NCI-H82 (cell line): ENCODE data around the gene LSP1.

Source experiments
- DNase-seq: peaks from one replicate; lab custom pipeline; 2025; lab: John Stamatoyannopoulos, UW

LSP1 gene

DNA sequence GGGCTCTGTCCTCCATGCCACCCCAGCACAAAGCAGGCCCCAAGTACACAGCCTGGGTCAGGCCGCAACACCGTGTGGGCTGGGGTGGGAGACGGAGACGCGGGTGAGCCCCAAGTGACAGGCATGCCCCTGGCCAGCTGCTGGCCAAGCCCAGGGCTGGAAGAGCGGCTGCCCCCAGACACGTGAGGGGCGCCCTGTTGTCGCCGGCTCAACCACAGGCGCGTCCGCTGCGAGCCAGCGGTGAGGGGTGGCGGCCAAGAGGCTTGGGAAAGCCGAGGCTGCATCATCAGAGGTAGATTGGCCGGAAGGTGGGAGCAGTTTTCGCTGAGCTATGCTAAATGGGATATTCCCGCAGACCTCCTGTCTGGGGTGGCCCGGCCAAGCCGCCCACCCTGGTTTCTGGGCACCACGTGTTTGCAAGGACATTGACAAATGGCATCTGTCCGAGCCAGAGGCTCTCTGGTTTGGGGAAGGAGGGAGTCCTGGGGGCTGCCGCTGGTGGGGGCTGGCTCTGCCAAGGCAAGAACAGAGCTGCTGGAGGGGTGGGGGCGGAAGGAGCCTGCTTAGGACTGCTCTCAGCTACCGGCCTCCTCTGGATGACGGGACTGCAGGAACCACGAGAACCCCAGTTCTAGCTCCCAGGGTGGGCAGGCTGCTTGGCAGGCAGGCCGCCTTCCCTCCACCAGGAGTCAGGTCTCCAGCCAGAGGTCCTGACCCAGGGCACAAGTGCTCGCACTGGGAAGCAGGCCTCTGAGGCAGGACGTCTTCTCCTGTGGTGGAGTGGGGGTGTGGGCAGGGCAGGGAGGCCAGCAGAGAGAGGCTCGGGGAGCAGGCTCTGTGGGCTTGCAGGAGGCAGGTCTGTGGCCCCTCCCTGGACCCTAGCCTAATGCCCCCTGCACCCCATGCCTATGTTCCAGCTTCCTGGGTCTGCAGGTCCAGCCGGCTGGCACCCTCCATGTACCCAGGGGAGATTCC, 38.3 kb downstream of the LSP1 start:
- DNase-seq: no peak

- no peak for DNase-seq
Measured at GRCh38 chr11:1891831-1892115, 38.9 kb downstream of the LSP1 start, which contains the start of gene PRR33. Gene PRR33, minus strand, starts transcription at chr11:1891895. Its CDS starts 1,311 bp downstream, at chr11:1890584.

- no peak for DNase-seq
Measured at GRCh38 chr11:1892116-1892515, 39.2 kb downstream of the LSP1 start.

DNA sequence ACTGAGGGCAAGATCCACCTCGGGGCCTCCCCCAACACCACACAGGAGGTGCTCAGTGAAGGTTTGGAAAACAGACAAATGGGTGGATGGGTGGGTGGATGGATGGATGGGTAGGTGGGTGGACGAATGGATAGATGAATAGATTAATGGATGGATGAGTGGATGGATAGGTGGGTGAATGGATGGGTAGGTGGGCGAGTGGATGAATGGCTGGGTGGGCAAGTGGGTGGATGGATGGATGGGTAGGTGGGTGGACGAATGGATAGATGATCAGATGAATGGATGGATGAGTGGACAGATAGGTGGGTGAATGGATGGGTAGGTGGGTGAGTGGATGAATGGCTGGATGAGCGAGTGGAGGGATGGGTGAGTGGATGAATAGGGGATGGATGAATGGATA, 39.7 kb downstream of the LSP1 start:
- DNase-seq: no peak

- no peak for DNase-seq
Measured at GRCh38 chr11:1893581-1894359, 40.9 kb downstream of the LSP1 start.

DNA sequence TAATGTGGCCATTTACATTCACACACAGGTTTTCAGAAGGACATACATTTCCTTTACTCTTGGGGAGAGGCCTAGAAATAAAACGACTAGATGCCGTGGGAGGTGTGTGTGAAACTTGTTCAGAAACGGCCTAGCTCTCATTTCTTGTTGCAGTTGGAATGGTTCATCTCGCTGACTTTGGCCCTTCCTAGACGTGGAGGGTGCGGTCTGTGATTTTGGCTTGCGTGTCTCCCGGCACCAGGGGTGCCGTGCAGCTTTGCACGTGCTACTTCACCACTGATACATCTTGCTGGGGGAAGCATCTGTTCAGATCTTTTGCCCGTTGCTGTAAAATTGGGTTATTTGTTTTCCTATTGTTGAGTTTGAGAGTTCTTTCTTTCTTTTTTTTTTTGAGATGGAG, 41.9 kb downstream of the LSP1 start:
- DNase-seq: no peak

DNA sequence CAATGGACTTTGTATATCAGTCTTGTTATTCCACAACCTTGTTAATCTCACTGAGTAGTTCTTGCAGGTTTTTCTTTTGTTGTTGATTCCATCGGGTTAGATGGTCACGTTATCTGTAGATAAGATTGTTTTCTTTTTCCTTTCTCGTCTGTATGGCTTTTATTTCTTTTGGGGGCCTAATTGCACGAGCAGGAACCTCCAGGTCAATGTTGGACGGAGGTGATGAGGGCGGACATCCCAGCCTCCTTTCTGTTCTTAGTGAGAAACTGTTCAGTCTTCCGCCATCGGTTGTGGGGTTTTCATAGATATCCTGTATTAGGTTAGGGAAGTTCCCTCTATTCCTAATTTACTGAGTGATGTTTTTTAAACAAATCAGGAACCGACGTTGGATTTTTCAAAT, 43.6 kb downstream of the LSP1 start:
- DNase-seq: no peak

DNA sequence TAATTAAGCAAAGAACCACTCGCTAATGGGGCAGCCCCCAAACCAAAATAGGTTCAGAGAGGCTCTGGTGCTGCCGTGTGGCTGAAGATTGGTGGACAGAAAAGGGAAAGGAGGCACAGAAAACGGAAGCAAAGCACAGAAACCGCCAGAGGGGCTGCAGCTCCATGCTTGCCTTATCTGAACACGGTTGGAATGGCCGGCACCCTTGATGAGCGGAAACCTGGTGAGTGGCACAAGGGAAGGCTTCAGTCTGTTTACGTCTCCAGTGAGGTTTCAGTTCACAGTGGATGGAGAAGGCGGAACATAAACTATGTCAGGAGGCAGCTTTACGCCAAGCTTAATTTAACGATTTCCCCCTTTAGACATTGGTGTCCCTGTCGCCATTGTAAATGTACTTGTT, 44.0 kb downstream of the LSP1 start:
- DNase-seq: no peak

DNA sequence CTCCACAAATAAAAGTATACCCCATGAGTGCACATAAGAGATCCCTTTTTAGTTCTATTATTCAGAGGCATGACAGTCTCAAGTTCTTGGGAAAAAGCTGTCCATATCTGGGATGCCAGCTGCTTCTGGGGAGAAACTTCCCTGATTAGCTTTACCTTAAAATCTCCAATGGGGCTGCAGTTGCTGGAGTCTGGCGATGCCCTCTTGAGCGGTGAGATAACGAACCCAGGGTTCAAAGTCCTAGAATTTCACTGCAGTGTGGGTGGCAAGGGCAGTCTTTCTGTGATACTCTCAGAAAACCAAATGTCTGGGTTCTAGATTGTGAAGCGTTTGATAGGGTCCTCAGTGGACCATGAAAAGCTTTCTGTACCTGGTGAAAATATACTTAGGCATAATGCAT, 46.2 kb downstream of the LSP1 start:
- no peak for DNase-seq

GRCh38 chr11:1899686-1900085, 46.8 kb downstream of the LSP1 start:
- DNase-seq: no peak

GRCh38 chr11:1906181-1906580, 53.3 kb downstream of the LSP1 start:
- DNase-seq: no peak

DNA sequence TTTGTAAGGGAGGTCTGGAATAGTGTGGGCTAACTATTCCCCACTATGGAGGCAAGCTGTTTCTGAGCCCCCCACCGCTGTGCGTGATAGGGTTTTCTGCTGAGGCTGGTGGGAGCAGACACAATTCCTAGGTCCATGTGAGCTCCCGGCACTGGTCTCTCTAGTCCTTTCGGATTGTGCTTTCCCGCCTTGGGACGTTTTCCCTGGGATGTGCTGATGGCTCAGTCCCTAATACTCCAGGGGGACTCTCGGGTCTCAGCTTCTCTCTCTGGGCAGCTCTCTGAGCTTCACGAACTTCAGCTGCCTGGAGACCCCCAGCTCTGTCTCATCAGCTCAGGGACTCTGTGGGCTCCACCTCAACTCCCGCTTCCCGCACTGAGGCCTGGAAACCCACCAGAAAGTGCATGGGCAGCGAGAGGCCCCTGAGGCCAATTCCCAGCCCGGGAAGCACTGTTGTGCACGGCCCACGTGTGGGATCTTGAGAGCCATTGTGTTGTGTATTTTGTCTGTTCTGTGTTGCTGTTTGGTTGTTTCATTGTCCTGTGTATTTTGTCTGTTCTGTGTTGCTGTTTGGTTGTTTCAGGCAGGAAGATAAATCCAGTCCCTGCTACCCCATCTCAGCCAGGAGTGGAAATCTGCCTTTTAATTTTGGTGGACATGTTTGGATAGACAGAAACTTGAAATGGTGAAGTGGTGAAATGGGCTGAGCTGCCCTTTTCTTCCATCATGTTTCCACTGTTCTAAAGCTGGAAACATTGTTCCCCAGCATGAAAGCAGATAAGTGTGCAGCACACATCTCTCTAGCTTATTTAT, 53.9 kb downstream of the LSP1 start:
- DNase-seq: no peak

GRCh38 chr11:1908618-1909017, 55.7 kb downstream of the LSP1 start:
- DNase-seq: no peak

DNA sequence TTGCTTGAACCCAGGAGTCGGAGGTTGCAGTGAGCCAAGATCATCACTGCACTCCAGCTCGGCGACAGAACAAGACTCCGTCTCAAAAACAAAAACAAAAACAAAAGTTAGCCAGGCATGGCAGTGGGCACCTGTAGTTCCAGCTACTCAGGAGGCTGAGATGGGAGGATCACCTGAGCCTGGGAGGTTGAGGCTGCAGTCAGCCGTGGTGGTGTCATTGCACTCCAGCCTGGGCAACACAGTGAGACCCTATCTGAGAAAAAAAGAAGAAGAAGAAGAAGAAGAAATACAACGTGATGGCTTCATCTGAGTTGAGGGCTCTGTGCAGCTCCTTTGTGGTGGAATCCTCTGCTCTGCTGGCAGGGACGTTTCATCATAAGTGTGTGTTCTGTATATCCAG, 56.6 kb downstream of the LSP1 start:
- DNase-seq: no peak

DNA sequence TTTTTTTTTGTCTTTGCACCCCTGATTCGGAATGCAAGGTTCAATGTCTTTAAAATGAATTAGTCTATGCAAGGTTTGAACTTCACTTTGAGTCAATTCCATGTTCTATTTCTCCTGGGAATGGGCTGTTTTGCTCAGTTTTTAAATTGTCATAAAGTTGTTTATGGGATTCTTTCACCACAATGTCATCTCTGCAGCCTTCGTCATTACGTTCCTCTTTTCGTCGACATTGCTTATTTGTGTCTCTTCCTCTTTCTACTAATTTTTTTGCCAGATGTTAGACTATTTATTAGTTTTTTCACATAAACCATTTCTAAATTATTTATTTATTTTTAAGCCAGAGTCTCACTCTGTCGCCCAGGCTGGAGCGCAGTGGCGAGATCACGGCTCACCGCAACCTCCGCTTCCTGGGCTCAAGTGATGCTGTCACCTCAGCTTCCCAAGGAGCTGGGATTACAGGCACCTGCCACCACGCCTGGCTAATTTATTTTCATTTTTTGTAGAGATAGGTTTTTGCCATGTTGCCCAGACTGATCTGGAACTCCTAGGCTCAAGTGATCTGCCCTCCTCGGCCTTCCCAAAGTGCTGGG, 59.5 kb downstream of the LSP1 start:
- DNase-seq: no peak

GRCh38 chr11:1913271-1914060, 60.6 kb downstream of the LSP1 start:
- DNase-seq: no peak

- no peak for DNase-seq
Measured at GRCh38 chr11:1915795-1916131, 62.9 kb downstream of the LSP1 start.

GRCh38 chr11:1916132-1916985, 63.5 kb downstream of the LSP1 start:
- no peak for DNase-seq

- DNase-seq: no peak
Measured at GRCh38 chr11:1916986-1917522, 64.2 kb downstream of the LSP1 start.
